ENCODE results near the gene POC5. TPM values are rescaled to one million over a fixed set of nuclear protein-coding genes. Genes with fewer than 3 reads are reported as not detected.

Gene POC5, protein sequence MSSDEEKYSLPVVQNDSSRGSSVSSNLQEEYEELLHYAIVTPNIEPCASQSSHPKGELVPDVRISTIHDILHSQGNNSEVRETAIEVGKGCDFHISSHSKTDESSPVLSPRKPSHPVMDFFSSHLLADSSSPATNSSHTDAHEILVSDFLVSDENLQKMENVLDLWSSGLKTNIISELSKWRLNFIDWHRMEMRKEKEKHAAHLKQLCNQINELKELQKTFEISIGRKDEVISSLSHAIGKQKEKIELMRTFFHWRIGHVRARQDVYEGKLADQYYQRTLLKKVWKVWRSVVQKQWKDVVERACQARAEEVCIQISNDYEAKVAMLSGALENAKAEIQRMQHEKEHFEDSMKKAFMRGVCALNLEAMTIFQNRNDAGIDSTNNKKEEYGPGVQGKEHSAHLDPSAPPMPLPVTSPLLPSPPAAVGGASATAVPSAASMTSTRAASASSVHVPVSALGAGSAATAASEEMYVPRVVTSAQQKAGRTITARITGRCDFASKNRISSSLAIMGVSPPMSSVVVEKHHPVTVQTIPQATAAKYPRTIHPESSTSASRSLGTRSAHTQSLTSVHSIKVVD
- polyA plus RNA-seq (2013) = 19.2 TPM

DNA sequence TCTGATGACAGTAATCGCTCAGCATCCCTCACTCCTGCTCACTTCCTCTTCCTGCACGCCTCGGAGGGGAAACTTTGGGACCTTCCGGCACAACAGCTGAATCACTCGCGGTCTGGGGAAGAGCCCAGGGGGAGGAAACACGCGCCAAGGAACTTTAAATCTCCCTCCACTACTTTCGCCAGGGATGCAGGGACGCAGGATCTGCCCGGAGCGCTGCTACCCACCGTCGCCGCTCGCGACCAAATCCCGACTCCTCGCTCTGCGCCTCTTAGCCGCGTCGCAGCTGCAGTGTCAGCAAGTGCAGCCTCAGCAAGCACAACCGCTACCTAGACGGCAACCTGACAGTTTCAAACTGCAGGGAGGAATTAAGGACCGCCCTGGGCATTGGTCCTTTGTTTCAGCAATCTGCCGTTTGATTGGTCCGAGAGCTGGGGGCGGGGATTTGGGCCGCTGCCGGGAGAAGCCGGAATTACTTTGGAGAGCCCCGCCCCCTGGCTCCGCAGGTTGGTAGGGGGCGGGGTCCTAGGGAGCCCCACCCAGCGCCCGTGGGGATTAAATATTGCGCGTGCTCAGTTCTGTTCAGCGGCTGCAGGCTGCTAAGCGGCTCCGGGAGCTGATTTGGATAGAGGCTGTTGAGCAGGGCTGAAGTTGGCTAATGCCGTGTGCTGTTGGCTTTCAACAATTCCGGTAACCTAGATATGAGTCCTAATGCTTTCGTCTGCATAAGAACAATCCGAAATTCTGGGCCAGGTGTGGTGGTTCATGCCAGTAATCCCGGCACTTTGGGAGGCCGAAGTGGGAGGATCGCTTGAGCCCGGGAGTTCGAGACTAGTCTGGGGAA, at the start of gene POC5:
TSS of gene POC5 (minus strand) at position 356 of the 841 bp plus-strand sequence. CDS start 4,500 bp downstream, outside the sequence.
- Histone ChIP-seq H3K27ac (ENCODE audit: insufficient read depth in 1 of 2, low read depth in 1 of 2, low read length in 2 of 2, poor library complexity in 1 of 2, severe bottlenecking in 2 of 2) (peak within 1 kb of the TSS; percentile 85), H3K27me3 (replicated peaks in 2 of 5; ENCODE audit: control insufficient read depth in 4 of 5, insufficient read depth in 5 of 5, low read length in 4 of 5) (no peaks in the 10 kb centered on the region), H3K4me3 (ENCODE audit: control insufficient read depth in 1 of 7, extremely low read depth in 1 of 7, insufficient read depth in 4 of 7, low read depth in 2 of 7, low read length in 6 of 7) (peak within 1 kb of the TSS; percentile 79 to 99 (median 95)), H3K9me3 (ENCODE audit: control extremely low read depth in 1 of 5, control insufficient read depth in 4 of 5, insufficient read depth in 2 of 5, low read depth in 1 of 5, low read length in 4 of 5) (no peaks in the 10 kb centered on the region), H3K4me1 (ENCODE audit: control extremely low read depth in 1 of 4, control insufficient read depth in 4 of 4, insufficient read depth in 4 of 4, low read length in 3 of 4) (peaks cover 3 to 16% (median 8%) of the 10 kb centered on the region in 4 experiments), H3K36me3 (ENCODE audit: control insufficient read depth in 4 of 4, insufficient read depth in 4 of 4, low read length in 3 of 4) (peaks cover 0 to 6% (median 5%) of the 10 kb centered on the region in 4 experiments)
- 12% methylated on average over 43 of the region's 51 CpGs for WGBS (ENCODE audit: insufficient coverage)
- ChIA-PET CTCF (no interaction called here), POLR2A (no interaction called here)
- peak; percentile 97 to 99 (median 98) for DNase-seq

DNA sequence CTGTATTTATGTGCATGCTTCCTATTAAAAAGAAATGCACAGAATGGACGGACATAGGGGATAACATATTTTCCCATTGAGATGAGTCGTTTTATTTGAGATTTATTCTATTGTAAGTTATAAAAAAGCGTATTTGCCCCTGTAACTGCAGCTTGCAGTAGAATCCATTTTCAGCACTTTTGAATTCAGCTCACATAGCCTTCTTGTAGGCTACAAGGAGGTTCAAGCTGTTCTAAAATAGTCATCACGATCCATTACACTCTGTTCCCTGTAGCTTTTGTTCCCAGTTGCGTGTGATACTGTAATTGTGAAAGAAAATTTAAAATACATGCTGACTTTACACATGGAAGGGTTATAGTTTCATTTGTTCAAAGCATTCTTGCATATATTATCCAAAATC, 40.9 kb upstream of the POC5 start:
- WGBS (ENCODE audit: insufficient coverage) = 100% methylated on average over 1 of the region's 5 CpGs
- Histone ChIP-seq H3K4me1 (ENCODE audit: control extremely low read depth in 1 of 4, control insufficient read depth in 4 of 4, insufficient read depth in 4 of 4, low read length in 3 of 4) (no peaks in the 10 kb centered on the region), H3K9me3 (ENCODE audit: control extremely low read depth in 1 of 5, control insufficient read depth in 4 of 5, insufficient read depth in 2 of 5, low read depth in 1 of 5, low read length in 4 of 5) (peaks cover 0 to 1% (median 0%) of the 10 kb centered on the region in 5 experiments), H3K27me3 (replicated peaks in 2 of 5; ENCODE audit: control insufficient read depth in 4 of 5, insufficient read depth in 5 of 5, low read length in 4 of 5) (peaks cover 3 to 12% (median 7%) of the 10 kb centered on the region in 5 experiments), H3K36me3 (ENCODE audit: control insufficient read depth in 4 of 4, insufficient read depth in 4 of 4, low read length in 3 of 4) (no peaks in the 10 kb centered on the region), H3K4me3 (ENCODE audit: control insufficient read depth in 1 of 7, extremely low read depth in 1 of 7, insufficient read depth in 4 of 7, low read depth in 2 of 7, low read length in 6 of 7) (no peak overlapping the region), H3K27ac (ENCODE audit: insufficient read depth in 1 of 2, low read depth in 1 of 2, low read length in 2 of 2, poor library complexity in 1 of 2, severe bottlenecking in 2 of 2) (no peak overlapping the region)
- ChIA-PET POLR2A (no interaction called here), CTCF (no interaction called here)
- no peak for DNase-seq

DNA sequence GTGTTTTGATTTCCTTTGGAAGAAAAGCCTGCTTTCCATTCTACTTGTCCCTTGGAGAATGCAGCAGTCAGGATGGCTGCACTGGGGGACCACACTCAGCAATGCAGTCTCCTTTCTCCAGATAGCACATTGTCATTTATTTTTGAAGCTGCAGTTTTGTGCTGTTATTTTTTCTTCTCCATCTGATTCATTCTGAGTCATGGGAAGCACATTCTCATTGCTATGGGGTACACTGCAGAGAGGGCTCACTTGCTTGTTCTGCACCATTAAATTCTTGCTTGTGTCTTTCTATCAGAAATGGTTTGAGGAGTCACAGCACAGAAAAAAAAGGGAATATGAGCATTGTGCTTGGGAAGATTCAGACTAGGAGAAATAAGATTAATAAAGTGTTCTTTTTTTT, 39.7 kb upstream of the POC5 start:
- H3K4me1 ChIP-seq (ENCODE audit: control extremely low read depth in 1 of 4, control insufficient read depth in 4 of 4, insufficient read depth in 4 of 4, low read length in 3 of 4) = no peaks in the 10 kb centered on the region
- CTCF ChIA-PET = no interaction called here
- no peak for DNase-seq
- H3K27me3 ChIP-seq (replicated peaks in 2 of 5; ENCODE audit: control insufficient read depth in 4 of 5, insufficient read depth in 5 of 5, low read length in 4 of 5) = peaks cover 3 to 12% (median 7%) of the 10 kb centered on the region in 5 experiments
- H3K4me3 ChIP-seq (ENCODE audit: control insufficient read depth in 1 of 7, extremely low read depth in 1 of 7, insufficient read depth in 4 of 7, low read depth in 2 of 7, low read length in 6 of 7) = no peak overlapping the region
- no peak overlapping the region for H3K27ac ChIP-seq (ENCODE audit: insufficient read depth in 1 of 2, low read depth in 1 of 2, low read length in 2 of 2, poor library complexity in 1 of 2, severe bottlenecking in 2 of 2)
- POLR2A ChIA-PET = no interaction called here
- no peaks in the 10 kb centered on the region for H3K36me3 ChIP-seq (ENCODE audit: control insufficient read depth in 4 of 4, insufficient read depth in 4 of 4, low read length in 3 of 4)
- peaks cover 0 to 1% (median 0%) of the 10 kb centered on the region in 5 experiments for H3K9me3 ChIP-seq (ENCODE audit: control extremely low read depth in 1 of 5, control insufficient read depth in 4 of 5, insufficient read depth in 2 of 5, low read depth in 1 of 5, low read length in 4 of 5)

DNA sequence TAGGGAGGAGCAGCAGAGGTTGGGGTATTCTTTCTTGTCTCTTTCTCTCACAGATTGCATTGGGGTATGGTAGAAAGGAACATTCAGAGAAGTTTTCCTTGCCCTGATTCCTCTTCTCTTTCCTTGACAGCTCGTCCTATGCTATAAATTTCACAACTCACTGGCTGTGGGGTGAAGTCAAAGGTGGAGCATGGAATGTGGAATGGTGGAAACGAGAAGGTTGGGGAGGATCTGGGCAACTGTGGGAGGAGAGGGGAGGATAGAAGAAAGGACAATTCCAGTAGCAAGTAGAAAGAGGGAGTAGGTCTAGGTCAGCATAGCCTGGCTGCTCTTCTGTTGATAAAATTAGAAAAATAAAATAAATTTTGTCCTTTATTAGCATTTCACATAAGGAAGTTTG, 39.0 kb upstream of the POC5 start:
- Histone ChIP-seq H3K36me3 (ENCODE audit: control insufficient read depth in 4 of 4, insufficient read depth in 4 of 4, low read length in 3 of 4) (no peaks in the 10 kb centered on the region), H3K9me3 (ENCODE audit: control extremely low read depth in 1 of 5, control insufficient read depth in 4 of 5, insufficient read depth in 2 of 5, low read depth in 1 of 5, low read length in 4 of 5) (peaks cover 0 to 1% (median 0%) of the 10 kb centered on the region in 5 experiments), H3K27ac (ENCODE audit: insufficient read depth in 1 of 2, low read depth in 1 of 2, low read length in 2 of 2, poor library complexity in 1 of 2, severe bottlenecking in 2 of 2) (no peak overlapping the region), H3K4me3 (ENCODE audit: control insufficient read depth in 1 of 7, extremely low read depth in 1 of 7, insufficient read depth in 4 of 7, low read depth in 2 of 7, low read length in 6 of 7) (no peak overlapping the region), H3K27me3 (replicated peaks in 2 of 5; ENCODE audit: control insufficient read depth in 4 of 5, insufficient read depth in 5 of 5, low read length in 4 of 5) (peaks cover 3 to 12% (median 7%) of the 10 kb centered on the region in 5 experiments), H3K4me1 (ENCODE audit: control extremely low read depth in 1 of 4, control insufficient read depth in 4 of 4, insufficient read depth in 4 of 4, low read length in 3 of 4) (no peaks in the 10 kb centered on the region)
- 50% methylated on average over 1 of the region's 2 CpGs for WGBS (ENCODE audit: insufficient coverage)
- POLR2A ChIA-PET = no interaction called here
- no peak for DNase-seq
- CTCF ChIA-PET = no interaction called here

DNA sequence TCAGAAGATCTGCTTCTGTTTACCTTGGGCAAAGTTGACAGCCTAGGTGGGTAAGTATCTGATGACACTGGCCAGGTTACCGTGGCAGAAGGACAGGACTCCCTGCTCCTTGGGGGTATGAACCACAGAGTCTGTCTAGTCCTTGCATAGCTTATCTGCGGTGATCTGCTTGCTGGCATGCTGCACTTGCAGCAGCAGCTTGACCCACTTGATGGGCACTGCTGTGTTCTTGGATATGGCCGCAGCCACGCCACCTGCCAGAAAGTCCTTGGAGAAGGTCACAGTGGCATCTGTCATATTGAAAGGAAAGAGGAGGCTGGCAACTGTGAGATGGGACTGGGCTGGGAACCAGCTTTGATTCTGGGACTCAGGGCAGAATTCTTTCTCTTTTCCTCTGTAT, 35.9 kb upstream of the POC5 start:
- DNase-seq = no peak
- H3K4me3 ChIP-seq (ENCODE audit: control insufficient read depth in 1 of 7, extremely low read depth in 1 of 7, insufficient read depth in 4 of 7, low read depth in 2 of 7, low read length in 6 of 7) = no peak overlapping the region
- ChIA-PET CTCF (interaction anchor here (1.4 kb wide), 1 partner anchor 9 kb away, joined by 3 read pairs; no protein-coding TSS in a partner anchor), POLR2A (no interaction called here)
- 100% methylated on average over 4 of the region's 4 CpGs for WGBS (ENCODE audit: insufficient coverage)
- H3K27ac ChIP-seq (ENCODE audit: insufficient read depth in 1 of 2, low read depth in 1 of 2, low read length in 2 of 2, poor library complexity in 1 of 2, severe bottlenecking in 2 of 2) = no peak overlapping the region
- no peaks in the 10 kb centered on the region for H3K4me1 ChIP-seq (ENCODE audit: control extremely low read depth in 1 of 4, control insufficient read depth in 4 of 4, insufficient read depth in 4 of 4, low read length in 3 of 4)
- peaks cover 3 to 12% (median 7%) of the 10 kb centered on the region in 5 experiments for H3K27me3 ChIP-seq (replicated peaks in 2 of 5; ENCODE audit: control insufficient read depth in 4 of 5, insufficient read depth in 5 of 5, low read length in 4 of 5)
- peaks cover 0 to 1% (median 0%) of the 10 kb centered on the region in 5 experiments for H3K9me3 ChIP-seq (ENCODE audit: control extremely low read depth in 1 of 5, control insufficient read depth in 4 of 5, insufficient read depth in 2 of 5, low read depth in 1 of 5, low read length in 4 of 5)
- H3K36me3 ChIP-seq (ENCODE audit: control insufficient read depth in 4 of 4, insufficient read depth in 4 of 4, low read length in 3 of 4) = no peaks in the 10 kb centered on the region

DNA sequence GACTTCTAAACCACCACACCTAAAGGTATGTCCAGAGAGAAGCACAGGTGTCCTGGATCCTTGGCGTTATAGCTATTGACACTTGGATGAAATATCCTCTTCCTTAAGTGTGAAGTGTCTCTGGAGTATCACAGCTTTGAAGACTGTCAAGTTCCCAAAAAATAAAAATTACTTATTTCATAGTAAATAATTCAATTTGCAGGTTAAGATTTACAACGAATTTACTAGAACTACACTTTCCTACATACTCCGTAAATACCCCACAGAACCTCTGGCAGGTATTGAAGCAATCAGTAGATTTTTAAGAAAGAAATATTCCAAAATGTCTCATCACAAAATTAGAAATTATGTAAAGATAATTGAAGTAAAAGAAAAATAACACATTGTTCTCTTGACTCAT, 27.1 kb upstream of the POC5 start:
- ChIA-PET POLR2A (no interaction called here), CTCF (no interaction called here)
- Histone ChIP-seq H3K27ac (ENCODE audit: insufficient read depth in 1 of 2, low read depth in 1 of 2, low read length in 2 of 2, poor library complexity in 1 of 2, severe bottlenecking in 2 of 2) (no peak overlapping the region), H3K36me3 (ENCODE audit: control insufficient read depth in 4 of 4, insufficient read depth in 4 of 4, low read length in 3 of 4) (no peaks in the 10 kb centered on the region), H3K4me1 (ENCODE audit: control extremely low read depth in 1 of 4, control insufficient read depth in 4 of 4, insufficient read depth in 4 of 4, low read length in 3 of 4) (no peaks in the 10 kb centered on the region), H3K27me3 (replicated peaks in 2 of 5; ENCODE audit: control insufficient read depth in 4 of 5, insufficient read depth in 5 of 5, low read length in 4 of 5) (peaks cover 0 to 5% (median 0%) of the 10 kb centered on the region in 5 experiments), H3K4me3 (ENCODE audit: control insufficient read depth in 1 of 7, extremely low read depth in 1 of 7, insufficient read depth in 4 of 7, low read depth in 2 of 7, low read length in 6 of 7) (no peak overlapping the region), H3K9me3 (ENCODE audit: control extremely low read depth in 1 of 5, control insufficient read depth in 4 of 5, insufficient read depth in 2 of 5, low read depth in 1 of 5, low read length in 4 of 5) (no peaks in the 10 kb centered on the region)
- WGBS (ENCODE audit: insufficient coverage) = 100% methylated on average over 1 of the region's 3 CpGs
- DNase-seq = no peak

Measured in common myeloid progenitor, CD34-positive (primary cell).